Activated CD4-positive, CD25-positive, alpha-beta regulatory T cell (primary cell): ENCODE measurements around the gene TARDBP.
"Not testable (repeated sequence)": the region's sequence is repeated elsewhere in the genome, so short reads cannot be mapped to it uniquely, and the experiment has no call there.

ENCODE experiments used
- DNase-seq, 4 experiments: peaks; one replicate each; lab custom pipeline; 2025; lab: John Stamatoyannopoulos, UW

Gene TARDBP

GRCh38 chr1:11059968-11060830 lies 47.7 kb downstream of the TARDBP start, which contains the start of gene SRM:
Gene SRM (minus strand): TSS chr1:11060018. CDS start chr1:11059943, 75 bp downstream.
- peak; percentile 79 to 89 (median 83) for DNase-seq

GRCh38 chr1:11061652-11062365 lies 49.4 kb downstream of the TARDBP start:
- no peak for DNase-seq

GRCh38 chr1:11062965-11063401 lies 50.5 kb downstream of the TARDBP start:
- DNase-seq = no peak

GRCh38 chr1:11063937-11064537 lies 51.6 kb downstream of the TARDBP start:
- DNase-seq = not testable (repeated sequence)

- no peak for DNase-seq
Observed at GRCh38 chr1:11064942-11065341, 52.5 kb downstream of the TARDBP start.

GRCh38 chr1:11065796-11066195 lies 53.3 kb downstream of the TARDBP start:
- no peak for DNase-seq

- DNase-seq = no peak
Observed at GRCh38 chr1:11067716-11068599, 55.5 kb downstream of the TARDBP start.

GRCh38 chr1:11068600-11069473 lies 56.4 kb downstream of the TARDBP start:
- DNase-seq = no peak

- DNase-seq = no peak
Observed at GRCh38 chr1:11070876-11071275, 58.4 kb downstream of the TARDBP start.

- no peak for DNase-seq
Observed at GRCh38 chr1:11071463-11072215, 59.2 kb downstream of the TARDBP start.

GRCh38 chr1:11072216-11072917 lies 59.9 kb downstream of the TARDBP start:
- no peak for DNase-seq

- DNase-seq = not testable (repeated sequence)
Observed at GRCh38 chr1:11073398-11073797, 60.9 kb downstream of the TARDBP start.
